Ectodermal cell (in vitro differentiated cells): ENCODE measurements around the gene PID1.

Source experiments
- H3K27ac ChIP-seq: 2 replicates; pipeline ENCODE4 v1.7.0; 2013; ENCODE audit warnings: mild to moderate bottlenecking, low read depth, low read length; ENCODE audit not compliant: insufficient read depth, poor library complexity, severe bottlenecking
- H3K27me3 ChIP-seq: 2 replicates; pipeline ENCODE4 v1.7.0; 2013; ENCODE audit warnings: mild to moderate bottlenecking, low read length; ENCODE audit not compliant: insufficient read depth, control insufficient read depth, poor library complexity, severe bottlenecking
- H3K36me3 ChIP-seq: one replicate; pipeline ENCODE4 v1.7.0; 2013; ENCODE audit warnings: low read length; ENCODE audit not compliant: control insufficient read depth, insufficient read depth
- H3K4me1 ChIP-seq: one replicate; pipeline ENCODE4 v1.7.0; 2013; ENCODE audit warnings: low read length; ENCODE audit not compliant: control insufficient read depth, insufficient read depth
- H3K4me3 ChIP-seq: 2 replicates; pipeline ENCODE4 v1.7.0; 2013; ENCODE audit warnings: low read depth, low read length, control low read depth; ENCODE audit not compliant: insufficient read depth
- H3K9me3 ChIP-seq: 2 replicates; pipeline ENCODE4 v1.7.0; 2013; ENCODE audit warnings: mild to moderate bottlenecking, low read length, moderate library complexity; ENCODE audit not compliant: control insufficient read depth
- WGBS, 2 experiments: methylation state at CpG; one replicate each; pipeline ENCODE4 v1.1.7; 2013; ENCODE audit warnings: missing lambda C conversion rate in 2 of 2; 5-methylcytosine and 5-hydroxymethylcytosine counted together

The PID1 gene

GRCh38 chr2:229073935-229074334, 197.2 kb downstream of the PID1 start:
- H3K4me3 ChIP-seq, result no peak overlapping the region
- no peaks in the 10 kb centered on the region for H3K9me3 ChIP-seq
- no peaks in the 10 kb centered on the region for H3K36me3 ChIP-seq
- H3K4me1 ChIP-seq, result no peaks in the 10 kb centered on the region
- 94 to 100% methylated on average over 1 to 2 of the region's 2 CpGs for WGBS, 2 experiments
- H3K27me3 ChIP-seq, result no peaks in the 10 kb centered on the region
- H3K27ac ChIP-seq, result no peak overlapping the region

- Histone ChIP-seq H3K27me3 (no peaks in the 10 kb centered on the region), H3K4me1 (no peaks in the 10 kb centered on the region), H3K36me3 (no peaks in the 10 kb centered on the region), H3K4me3 (no peak overlapping the region), H3K27ac (no peak overlapping the region), H3K9me3 (no peaks in the 10 kb centered on the region)
- 100% methylated on average over 2 of the region's 5 CpGs; no CpG with 5 or more reads in 1 of the 2 experiments for WGBS, 2 experiments
These were observed 199.7 kb downstream of the PID1 start for GRCh38 chr2:229071292-229071976.

- Histone ChIP-seq H3K9me3 (no peaks in the 10 kb centered on the region), H3K4me3 (no peak overlapping the region), H3K27ac (no peak overlapping the region), H3K4me1 (no peaks in the 10 kb centered on the region), H3K27me3 (no peaks in the 10 kb centered on the region), H3K36me3 (no peaks in the 10 kb centered on the region)
- WGBS, 2 experiments, result 93 to 99% methylated on average over 4 of the region's 4 CpGs
These were observed 204.9 kb downstream of the PID1 start for GRCh38 chr2:229066121-229066715.

- Histone ChIP-seq H3K36me3 (no peaks in the 10 kb centered on the region), H3K4me3 (no peak overlapping the region), H3K9me3 (no peaks in the 10 kb centered on the region), H3K27me3 (no peaks in the 10 kb centered on the region), H3K27ac (no peak overlapping the region), H3K4me1 (no peaks in the 10 kb centered on the region)
- WGBS, 2 experiments, result 93 to 94% methylated on average over 3 of the region's 3 CpGs
These were observed 206.3 kb downstream of the PID1 start for GRCh38 chr2:229064749-229065148.

GRCh38 chr2:229060147-229060546, 210.9 kb downstream of the PID1 start:
- H3K4me3 ChIP-seq, result no peak overlapping the region
- H3K4me1 ChIP-seq, result no peaks in the 10 kb centered on the region
- no peaks in the 10 kb centered on the region for H3K9me3 ChIP-seq
- H3K27me3 ChIP-seq, result no peaks in the 10 kb centered on the region
- no peaks in the 10 kb centered on the region for H3K36me3 ChIP-seq
- no peak overlapping the region for H3K27ac ChIP-seq

- Histone ChIP-seq H3K36me3 (no peaks in the 10 kb centered on the region), H3K4me1 (no peaks in the 10 kb centered on the region), H3K27me3 (no peaks in the 10 kb centered on the region), H3K27ac (no peak overlapping the region), H3K9me3 (no peaks in the 10 kb centered on the region), H3K4me3 (no peak overlapping the region)
- WGBS, 2 experiments, result 90 to 100% methylated on average over 1 to 3 of the region's 3 CpGs
These were observed 211.6 kb downstream of the PID1 start for GRCh38 chr2:229059331-229060033.

GRCh38 chr2:229057976-229058553, 213.0 kb downstream of the PID1 start:
- H3K36me3 ChIP-seq, result no peaks in the 10 kb centered on the region
- H3K27me3 ChIP-seq, result no peaks in the 10 kb centered on the region
- WGBS, 2 experiments, result 90 to 92% methylated on average over 4 of the region's 4 CpGs
- H3K9me3 ChIP-seq, result no peaks in the 10 kb centered on the region
- no peaks in the 10 kb centered on the region for H3K4me1 ChIP-seq
- no peak overlapping the region for H3K4me3 ChIP-seq
- H3K27ac ChIP-seq, result no peak overlapping the region

GRCh38 chr2:229054311-229054710, 216.8 kb downstream of the PID1 start:
- Histone ChIP-seq H3K36me3 (no peaks in the 10 kb centered on the region), H3K9me3 (no peaks in the 10 kb centered on the region), H3K4me3 (no peak overlapping the region), H3K27ac (no peak overlapping the region), H3K27me3 (no peaks in the 10 kb centered on the region), H3K4me1 (no peaks in the 10 kb centered on the region)
- 82 to 83% methylated on average over 5 of the region's 5 CpGs for WGBS, 2 experiments

GRCh38 chr2:229051798-229052197, 219.3 kb downstream of the PID1 start:
- H3K9me3 ChIP-seq, result no peaks in the 10 kb centered on the region
- no peak overlapping the region for H3K27ac ChIP-seq
- no peaks in the 10 kb centered on the region for H3K36me3 ChIP-seq
- WGBS, 2 experiments, result 100% methylated on average over 1 of the region's 2 CpGs
- no peaks in the 10 kb centered on the region for H3K4me1 ChIP-seq
- no peaks in the 10 kb centered on the region for H3K27me3 ChIP-seq
- no peak overlapping the region for H3K4me3 ChIP-seq

GRCh38 chr2:229050133-229050532, 221.0 kb downstream of the PID1 start:
- Histone ChIP-seq H3K27me3 (no peaks in the 10 kb centered on the region), H3K36me3 (no peaks in the 10 kb centered on the region), H3K4me3 (no peak overlapping the region), H3K4me1 (no peaks in the 10 kb centered on the region), H3K27ac (no peak overlapping the region), H3K9me3 (no peaks in the 10 kb centered on the region)
- WGBS, 2 experiments, result 93 to 94% methylated on average over 5 of the region's 5 CpGs
